GM21619 (cell line): Measurements from ENCODE around the gene CC2D1B.

ENCODE experiments used
- ATAC-seq: cut with Tn5 transposase; IDR thresholded peaks from one replicate; pipeline ENCODE4 v1.9.1; 2021; ENCODE audit not compliant: unreplicated experiment

CC2D1B gene

DNA sequence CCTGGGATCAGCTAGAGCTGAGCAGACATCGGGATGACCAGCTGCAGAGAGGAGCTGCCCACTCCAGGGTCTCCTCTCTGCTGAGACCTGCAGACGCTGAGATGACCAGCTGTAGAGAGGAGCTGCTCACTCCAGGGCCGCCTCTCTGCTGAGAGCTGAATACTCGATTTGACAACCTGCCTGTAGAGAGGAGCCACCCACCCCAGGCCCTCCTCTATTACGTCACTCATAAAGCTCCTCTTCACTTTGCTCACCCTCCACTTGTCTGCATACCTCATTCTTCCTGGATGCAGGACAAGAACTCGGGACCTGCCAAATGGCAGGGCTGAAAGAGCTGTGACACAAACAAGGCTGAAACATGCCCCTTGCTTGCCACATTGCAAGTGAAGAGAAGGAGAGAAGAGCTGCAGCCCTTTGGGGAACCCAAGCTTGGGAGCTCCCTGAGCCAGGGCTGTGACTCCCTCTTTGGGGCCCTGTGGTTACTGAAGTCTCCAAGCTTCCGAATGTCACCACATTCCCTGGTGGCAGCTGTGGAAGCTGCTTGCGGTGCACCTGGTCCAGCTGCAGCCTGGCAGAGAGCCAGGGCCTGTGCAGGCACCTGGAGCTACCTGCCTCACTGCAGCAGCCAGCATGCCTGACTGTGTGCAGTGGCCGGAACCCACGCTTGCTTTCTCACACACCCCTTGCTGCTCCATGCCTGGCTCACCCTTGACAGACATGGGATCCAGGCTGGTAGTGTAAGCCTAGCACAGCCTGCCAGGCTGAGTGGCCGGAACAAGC, 59.6 kb downstream of the CC2D1B start:
- ATAC-seq = no peak

DNA sequence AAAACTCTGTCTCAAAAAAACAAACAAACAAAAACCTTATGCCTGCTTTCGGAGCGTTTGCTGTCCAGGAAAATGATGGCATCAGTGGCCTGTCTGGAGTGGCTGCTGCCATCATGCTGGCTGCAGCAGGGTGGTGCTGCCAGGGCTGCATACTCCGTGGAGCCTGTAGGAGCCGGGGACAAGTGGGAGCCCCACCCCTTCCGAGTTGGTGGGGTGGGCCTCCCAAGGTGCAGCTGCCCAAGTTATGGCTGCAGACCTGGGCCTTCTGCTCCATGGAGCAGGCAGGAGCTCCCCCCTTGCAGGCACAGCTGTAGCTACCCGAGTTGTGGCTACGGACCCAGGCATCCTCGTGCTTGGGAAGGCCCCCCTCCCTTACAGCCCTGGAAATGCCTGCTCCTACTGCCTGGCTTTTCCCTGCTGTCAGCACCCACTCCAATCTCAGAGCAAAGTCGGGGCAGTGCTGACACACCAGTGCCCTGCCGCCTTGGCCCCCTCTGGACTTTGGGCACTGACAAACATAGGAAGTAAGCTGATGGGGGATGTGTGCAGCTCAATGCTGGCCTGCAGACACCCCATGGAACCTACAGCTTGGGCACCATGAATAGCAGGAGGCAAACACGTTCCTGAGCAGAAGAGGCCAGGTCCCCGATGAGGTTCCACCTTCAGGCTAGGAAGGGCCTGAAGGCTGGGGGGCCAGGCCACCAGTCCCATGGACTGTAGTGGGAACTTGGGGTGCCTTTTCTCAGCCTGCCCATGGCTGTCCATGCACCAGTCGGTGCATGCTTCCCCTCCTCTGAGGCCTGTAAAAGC, 60.4 kb downstream of the CC2D1B start:
- ATAC-seq = no peak
